GM21717 (cell line): ENCODE results near the gene CARD10.

ENCODE experiments used
- ATAC-seq: cut with Tn5 transposase; IDR thresholded peaks from one replicate; pipeline ENCODE4 v1.9.1; 2021; ENCODE audit warnings: mild to moderate bottlenecking, moderate library complexity; ENCODE audit not compliant: unreplicated experiment

CARD10 gene

DNA sequence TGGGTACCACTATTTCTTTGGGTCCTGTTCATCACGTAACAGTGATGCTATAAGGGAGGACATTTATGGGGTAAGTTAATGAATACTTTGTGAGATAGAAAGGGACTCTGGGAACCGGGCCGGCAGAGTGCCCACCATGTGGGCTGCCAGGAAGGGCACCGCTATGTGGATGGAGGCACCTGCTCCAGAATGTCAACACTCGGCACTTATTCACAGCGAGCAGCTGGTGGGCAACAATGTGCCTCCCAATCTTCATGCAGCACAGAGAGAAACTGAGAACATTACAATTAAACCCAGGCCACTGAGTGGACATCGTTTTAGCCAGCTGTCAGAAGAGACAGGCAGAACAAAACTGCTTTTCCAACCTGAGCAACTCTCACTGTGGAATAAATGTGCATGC is 76.1 kb downstream of the CARD10 start:
- no peak for ATAC-seq

GRCh38 chr22:37442537-37442936 is 76.7 kb downstream of the CARD10 start:
- no peak for ATAC-seq

DNA sequence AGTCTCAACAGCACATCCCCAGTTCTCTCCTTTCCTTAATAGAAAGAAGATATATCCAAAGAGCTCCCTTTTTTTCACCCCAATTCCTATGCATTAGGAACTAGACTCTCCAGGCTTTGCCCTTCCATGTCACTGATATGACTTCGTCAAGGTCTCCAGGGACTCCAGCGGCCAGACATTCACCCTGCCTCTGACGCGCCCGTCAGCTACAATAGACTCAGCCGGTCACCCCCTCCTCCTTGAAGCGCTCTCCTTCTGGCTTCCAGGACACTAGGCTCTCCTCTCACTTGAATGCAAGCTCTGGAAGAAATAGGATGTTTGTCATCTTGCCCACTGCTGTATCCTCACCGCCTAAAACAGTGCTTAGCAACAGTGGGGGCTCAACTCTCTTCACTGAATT is 77.1 kb downstream of the CARD10 start:
- no peak for ATAC-seq

GRCh38 chr22:37440875-37441274 is 78.3 kb downstream of the CARD10 start:
- no peak for ATAC-seq
